GM18498 (cell line): ENCODE data around the gene CBARP.

Source experiments
- ATAC-seq: cut with Tn5 transposase; IDR thresholded peaks from one replicate; pipeline ENCODE4 v1.9.1; 2021; ENCODE audit warnings: mild to moderate bottlenecking, moderate library complexity; ENCODE audit not compliant: unreplicated experiment

Gene CBARP

GRCh38 chr19:1228161-1228957, 9.4 kb downstream of the CBARP start:
- no peak for ATAC-seq

GRCh38 chr19:1227304-1228054, 10.3 kb downstream of the CBARP start:
- ATAC-seq, result no peak

GRCh38 chr19:1226522-1227303, 11.1 kb downstream of the CBARP start:
- no peak for ATAC-seq

- ATAC-seq, result no peak
Observed at GRCh38 chr19:1226227-1226518, 11.6 kb downstream of the CBARP start.

GRCh38 chr19:1225440-1226226, 12.2 kb downstream of the CBARP start:
- no peak for ATAC-seq

- ATAC-seq, result no peak
Observed at GRCh38 chr19:1224847-1225246, 13.0 kb downstream of the CBARP start.

GRCh38 chr19:1224047-1224825, 13.6 kb downstream of the CBARP start:
- ATAC-seq, result no peak

GRCh38 chr19:1223018-1223855, 14.6 kb downstream of the CBARP start:
- ATAC-seq, result no peak

GRCh38 chr19:1222394-1222793, 15.4 kb downstream of the CBARP start:
- ATAC-seq, result no peak

- no peak for ATAC-seq
Observed at GRCh38 chr19:1221904-1222255, 15.9 kb downstream of the CBARP start.

GRCh38 chr19:1220976-1221903, 16.6 kb downstream of the CBARP start:
- no peak for ATAC-seq

GRCh38 chr19:1220477-1220930, 17.3 kb downstream of the CBARP start:
- no peak for ATAC-seq

- no peak for ATAC-seq
Observed at GRCh38 chr19:1219786-1220476, 17.9 kb downstream of the CBARP start.

GRCh38 chr19:1218751-1219567, 18.8 kb downstream of the CBARP start:
- ATAC-seq, result no peak

GRCh38 chr19:1217366-1217765, 20.4 kb downstream of the CBARP start:
- ATAC-seq, result no peak

GRCh38 chr19:1216756-1217155, 21.0 kb downstream of the CBARP start:
- ATAC-seq, result no peak
